ENCODE measurements around the gene ARHGEF28. TPM values are rescaled to one million over a fixed set of nuclear protein-coding genes. Genes with fewer than 3 reads are reported as not detected.

The ARHGEF28 gene
- total RNA-seq, 1 experiment from 2014 or later, result 6.1 TPM

- no TSS peak for BruUV-seq (replicated peaks)
- ATAC-seq (no peak), DNase-seq (ENCODE audit: low read depth, low spot score) (no peak)
- ChIA-PET POLR2A (no interaction called here), CTCF (no interaction called here), RAD21 (ENCODE audit: low non-redundant PET in 1 of 2, low total read pairs in 2 of 2, uncharacterized antibody in 2 of 2, unreplicated experiment in 2 of 2) (no interaction called here)
- Histone ChIP-seq H3K9ac (ENCODE audit: low read length) (no peak overlapping the region), H3K9me3 (ENCODE audit: control insufficient read depth in 1 of 2, insufficient read depth in 1 of 2, low read depth in 1 of 2, low read length in 2 of 2) (no peaks in the 10 kb centered on the region), H2AFZ (ENCODE audit: low read depth, low read length, poor library complexity, severe bottlenecking) (no peak overlapping the region), H3K4me3 (replicated peaks in 1 of 2; ENCODE audit: low read depth in 1 of 2, low read length in 2 of 2) (no peak overlapping the region), H3K36me3 (ENCODE audit: control insufficient read depth in 1 of 2, insufficient read depth in 2 of 2, low read length in 2 of 2) (no peaks in the 10 kb centered on the region), H3K27me3 (ENCODE audit: insufficient read depth, low read length) (no peaks in the 10 kb centered on the region), H3K9me2 (ENCODE audit: insufficient read depth) (no peaks in the 10 kb centered on the region), H4K20me1 (ENCODE audit: insufficient read depth) (no peaks in the 10 kb centered on the region), H3K4me1 (ENCODE audit: control insufficient read depth in 1 of 2, insufficient read depth in 2 of 2, low read length in 2 of 2) (peaks cover 0 to 2% of the 10 kb centered on the region in 2 experiments; a peak in 1 of 4 replicates), H3K27ac (ENCODE audit: low read depth, low read length) (no peak overlapping the region), H3K4me2 (ENCODE audit: low read length) (no peak overlapping the region), H3K79me2 (ENCODE audit: insufficient read depth, low read length) (no peaks in the 10 kb centered on the region)
- no peak for TF ChIP-seq FOSL1 (IDR thresholded peaks at IDR 0.05; ENCODE audit: low read depth)
- intact Hi-C loops (cut with micrococcal nuclease), result no loop called here
Observed at GRCh38 chr5:73858054-73858453, 232.1 kb downstream of the ARHGEF28 start.

- H3K36me3 ChIP-seq (ENCODE audit: control insufficient read depth in 1 of 2, insufficient read depth in 2 of 2, low read length in 2 of 2), result no peaks in the 10 kb centered on the region
Observed at GRCh38 chr5:73858776-73859175, 232.8 kb downstream of the ARHGEF28 start.

More at GRCh38 chr5:73858776-73859175, 232.8 kb downstream of the ARHGEF28 start:
- Histone ChIP-seq H3K4me1 (ENCODE audit: control insufficient read depth in 1 of 2, insufficient read depth in 2 of 2, low read length in 2 of 2) (no peaks in the 10 kb centered on the region), H3K9me2 (ENCODE audit: insufficient read depth) (no peaks in the 10 kb centered on the region), H3K4me2 (ENCODE audit: low read length) (no peak overlapping the region), H3K9ac (ENCODE audit: low read length) (no peak overlapping the region), H3K79me2 (ENCODE audit: insufficient read depth, low read length) (no peaks in the 10 kb centered on the region), H4K20me1 (ENCODE audit: insufficient read depth) (no peaks in the 10 kb centered on the region), H3K27me3 (ENCODE audit: insufficient read depth, low read length) (no peaks in the 10 kb centered on the region), H3K9me3 (ENCODE audit: control insufficient read depth in 1 of 2, insufficient read depth in 1 of 2, low read depth in 1 of 2, low read length in 2 of 2) (no peaks in the 10 kb centered on the region), H3K27ac (ENCODE audit: low read depth, low read length) (no peak overlapping the region), H3K4me3 (replicated peaks in 1 of 2; ENCODE audit: low read depth in 1 of 2, low read length in 2 of 2) (no peak overlapping the region), H2AFZ (ENCODE audit: low read depth, low read length, poor library complexity, severe bottlenecking) (no peak overlapping the region)
- TF ChIP-seq SP1 (IDR thresholded peaks at IDR 0.05; ENCODE audit: low read depth) (no peak), EZH2 (IDR thresholded peaks at IDR 0.05) (no peak), SIN3A (IDR thresholded peaks at IDR 0.05; ENCODE audit: low read depth) (no peak), SRF (IDR thresholded peaks at IDR 0.05; ENCODE audit: low read depth) (no peak), POLR2A (IDR thresholded peaks at IDR 0.05; ENCODE audit: borderline replicate concordance, extremely low read depth, insufficient read depth, insufficient read length) (no peak), ZBTB33 (IDR thresholded peaks at IDR 0.05; ENCODE audit: extremely low read depth, insufficient replicate concordance, low read length) (no peak), ZFX (IDR thresholded peaks at IDR 0.05) (no peak), ELF1 (IDR thresholded peaks at IDR 0.05; ENCODE audit: borderline replicate concordance, low read depth) (no peak), ZNF274 (IDR thresholded peaks at IDR 0.05; ENCODE audit: low read depth, low read length) (no peak), TCF7L2 (IDR thresholded peaks at IDR 0.05; ENCODE audit: borderline replicate concordance, extremely low read depth, insufficient read depth, insufficient read length) (no peak)
- TF ChIP-seq, protein P1, sequence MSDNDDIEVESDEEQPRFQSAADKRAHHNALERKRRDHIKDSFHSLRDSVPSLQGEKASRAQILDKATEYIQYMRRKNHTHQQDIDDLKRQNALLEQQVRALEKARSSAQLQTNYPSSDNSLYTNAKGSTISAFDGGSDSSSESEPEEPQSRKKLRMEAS (IDR thresholded peaks at IDR 0.05), result no peak
- TF ChIP-seq, protein P2, sequence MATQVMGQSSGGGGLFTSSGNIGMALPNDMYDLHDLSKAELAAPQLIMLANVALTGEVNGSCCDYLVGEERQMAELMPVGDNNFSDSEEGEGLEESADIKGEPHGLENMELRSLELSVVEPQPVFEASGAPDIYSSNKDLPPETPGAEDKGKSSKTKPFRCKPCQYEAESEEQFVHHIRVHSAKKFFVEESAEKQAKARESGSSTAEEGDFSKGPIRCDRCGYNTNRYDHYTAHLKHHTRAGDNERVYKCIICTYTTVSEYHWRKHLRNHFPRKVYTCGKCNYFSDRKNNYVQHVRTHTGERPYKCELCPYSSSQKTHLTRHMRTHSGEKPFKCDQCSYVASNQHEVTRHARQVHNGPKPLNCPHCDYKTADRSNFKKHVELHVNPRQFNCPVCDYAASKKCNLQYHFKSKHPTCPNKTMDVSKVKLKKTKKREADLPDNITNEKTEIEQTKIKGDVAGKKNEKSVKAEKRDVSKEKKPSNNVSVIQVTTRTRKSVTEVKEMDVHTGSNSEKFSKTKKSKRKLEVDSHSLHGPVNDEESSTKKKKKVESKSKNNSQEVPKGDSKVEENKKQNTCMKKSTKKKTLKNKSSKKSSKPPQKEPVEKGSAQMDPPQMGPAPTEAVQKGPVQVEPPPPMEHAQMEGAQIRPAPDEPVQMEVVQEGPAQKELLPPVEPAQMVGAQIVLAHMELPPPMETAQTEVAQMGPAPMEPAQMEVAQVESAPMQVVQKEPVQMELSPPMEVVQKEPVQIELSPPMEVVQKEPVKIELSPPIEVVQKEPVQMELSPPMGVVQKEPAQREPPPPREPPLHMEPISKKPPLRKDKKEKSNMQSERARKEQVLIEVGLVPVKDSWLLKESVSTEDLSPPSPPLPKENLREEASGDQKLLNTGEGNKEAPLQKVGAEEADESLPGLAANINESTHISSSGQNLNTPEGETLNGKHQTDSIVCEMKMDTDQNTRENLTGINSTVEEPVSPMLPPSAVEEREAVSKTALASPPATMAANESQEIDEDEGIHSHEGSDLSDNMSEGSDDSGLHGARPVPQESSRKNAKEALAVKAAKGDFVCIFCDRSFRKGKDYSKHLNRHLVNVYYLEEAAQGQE (IDR thresholded peaks at IDR 0.05; ENCODE audit: low read depth), result no peak
- TF ChIP-seq, protein P3, sequence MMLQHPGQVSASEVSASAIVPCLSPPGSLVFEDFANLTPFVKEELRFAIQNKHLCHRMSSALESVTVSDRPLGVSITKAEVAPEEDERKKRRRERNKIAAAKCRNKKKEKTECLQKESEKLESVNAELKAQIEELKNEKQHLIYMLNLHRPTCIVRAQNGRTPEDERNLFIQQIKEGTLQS (IDR thresholded peaks at IDR 0.05), result no peak
- CTCF ChIA-PET, result no interaction called here
- no TSS peak for BruUV-seq (replicated peaks)
- POLR2A ChIA-PET, result no interaction called here
- intact Hi-C loops (cut with micrococcal nuclease), result no loop called here
- ATAC-seq, result no peak
- DNase-seq (ENCODE audit: low read depth, low spot score), result no peak
- RAD21 ChIA-PET (ENCODE audit: low non-redundant PET in 1 of 2, low total read pairs in 2 of 2, uncharacterized antibody in 2 of 2, unreplicated experiment in 2 of 2), result no interaction called here
